ENCODE data around the gene TSPAN18.

The TSPAN18 gene

GRCh38 chr11:44831605-44832394 lies 105.0 kb downstream of the TSPAN18 start:
- DNase-seq, result no peak

- DNase-seq, result no peak
Measured at GRCh38 chr11:44832452-44832851, 105.7 kb downstream of the TSPAN18 start.

DNA sequence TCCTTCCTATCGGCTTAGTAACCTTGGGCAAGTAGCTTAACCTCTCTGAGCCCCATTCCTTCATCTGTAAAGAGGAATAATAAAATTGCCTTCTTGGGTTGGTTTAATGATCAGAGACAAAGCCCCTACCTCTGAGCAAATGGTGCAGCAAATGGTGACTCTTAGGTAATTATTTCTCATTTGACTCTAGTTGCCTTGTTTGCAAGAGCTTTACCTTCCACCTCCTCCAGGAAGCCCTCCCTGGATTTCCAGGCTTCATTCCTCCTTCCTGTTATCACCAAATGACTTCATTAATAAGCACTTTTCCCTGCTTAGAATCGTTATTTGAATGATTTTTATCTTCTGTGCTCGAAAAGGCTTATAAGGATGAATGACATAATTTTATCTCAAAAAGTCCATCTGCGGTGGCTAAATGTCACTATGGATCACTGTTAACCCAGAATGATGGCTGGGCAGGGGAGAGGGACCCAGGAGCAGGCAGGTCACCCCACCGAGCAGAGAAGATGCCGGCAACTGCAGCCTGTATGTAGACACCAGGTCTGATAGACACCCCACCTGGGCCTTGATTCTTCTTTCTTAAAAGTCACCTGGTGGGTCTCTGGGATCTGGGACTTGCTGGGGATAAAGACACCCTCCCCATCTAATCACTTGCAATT lies 106.6 kb downstream of the TSPAN18 start:
- no peak for DNase-seq

DNA sequence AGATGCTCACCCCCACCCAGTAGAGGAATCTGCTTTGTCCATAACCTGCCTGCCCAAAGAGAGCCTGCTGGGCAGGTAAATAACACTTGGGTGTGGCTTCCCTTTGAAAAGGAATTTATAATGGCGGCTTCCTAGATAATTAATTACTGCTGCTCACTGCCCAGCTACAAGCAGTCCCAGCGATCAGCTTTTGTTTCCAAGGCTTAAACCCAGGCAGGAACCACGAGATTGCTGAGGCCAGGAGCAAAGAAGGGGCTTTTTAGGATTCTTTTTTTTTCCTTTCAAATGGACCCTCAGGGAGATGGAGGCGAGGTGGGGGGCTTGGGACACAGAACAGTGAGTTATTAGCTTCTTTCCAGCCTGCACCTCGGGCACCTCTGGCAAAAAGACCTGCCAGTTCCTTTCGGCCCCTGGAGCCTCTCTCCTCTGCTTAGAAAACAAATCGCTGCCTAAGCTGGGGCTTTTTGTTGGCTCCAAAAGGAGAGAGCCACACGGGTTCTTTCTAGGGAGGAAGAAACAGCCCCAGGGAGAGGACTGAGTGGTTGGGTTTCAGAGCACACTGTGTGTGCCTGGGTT lies 107.2 kb downstream of the TSPAN18 start:
- DNase-seq, result no peak

- no peak for DNase-seq
Measured at GRCh38 chr11:44834846-44835245, 108.1 kb downstream of the TSPAN18 start.

DNA sequence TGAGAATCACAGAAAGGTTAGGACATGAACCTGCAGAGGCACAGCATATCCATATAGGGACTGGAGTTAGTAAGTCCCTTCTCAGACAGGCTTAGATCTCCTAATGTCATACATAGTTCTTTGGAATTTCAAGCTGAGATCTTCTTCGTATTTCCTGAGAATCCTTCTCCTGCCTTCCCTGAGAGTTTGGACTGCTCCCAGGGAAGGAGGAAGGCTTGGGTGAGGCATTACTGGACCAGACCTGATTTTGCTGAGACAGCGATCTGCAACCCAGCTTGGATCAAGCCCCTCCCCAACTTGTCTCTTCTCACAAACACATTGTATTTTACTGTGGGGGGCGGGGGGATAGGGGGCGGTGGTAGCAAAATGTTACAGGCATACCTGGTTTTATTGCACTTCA lies 108.5 kb downstream of the TSPAN18 start:
- DNase-seq, result no peak

- no peak for DNase-seq
Measured at GRCh38 chr11:44835938-44836337, 109.2 kb downstream of the TSPAN18 start.

- no peak for DNase-seq
Measured at GRCh38 chr11:44837661-44838060, 110.9 kb downstream of the TSPAN18 start.

GRCh38 chr11:44839458-44840084 lies 112.8 kb downstream of the TSPAN18 start:
- no peak for DNase-seq

DNA sequence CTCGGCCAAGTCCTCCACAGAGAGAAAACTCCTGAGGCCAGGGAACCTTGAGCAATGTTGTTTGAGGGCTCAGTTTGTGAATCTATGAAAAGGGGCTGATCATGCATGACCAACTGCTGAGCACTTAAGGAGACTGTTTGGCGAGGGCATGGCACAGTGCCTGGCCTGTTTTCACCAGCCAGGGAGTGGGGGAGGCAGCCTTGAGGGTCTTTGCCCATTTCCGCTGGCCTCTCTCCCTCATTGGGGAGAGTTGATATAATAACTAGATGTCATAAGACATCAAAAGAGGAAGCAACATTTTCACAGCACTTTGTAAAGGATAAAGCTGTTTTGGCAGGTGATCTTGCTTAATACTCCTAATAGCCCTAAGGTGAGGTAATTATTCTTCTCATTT lies 113.3 kb downstream of the TSPAN18 start:
- DNase-seq, result no peak

DNA sequence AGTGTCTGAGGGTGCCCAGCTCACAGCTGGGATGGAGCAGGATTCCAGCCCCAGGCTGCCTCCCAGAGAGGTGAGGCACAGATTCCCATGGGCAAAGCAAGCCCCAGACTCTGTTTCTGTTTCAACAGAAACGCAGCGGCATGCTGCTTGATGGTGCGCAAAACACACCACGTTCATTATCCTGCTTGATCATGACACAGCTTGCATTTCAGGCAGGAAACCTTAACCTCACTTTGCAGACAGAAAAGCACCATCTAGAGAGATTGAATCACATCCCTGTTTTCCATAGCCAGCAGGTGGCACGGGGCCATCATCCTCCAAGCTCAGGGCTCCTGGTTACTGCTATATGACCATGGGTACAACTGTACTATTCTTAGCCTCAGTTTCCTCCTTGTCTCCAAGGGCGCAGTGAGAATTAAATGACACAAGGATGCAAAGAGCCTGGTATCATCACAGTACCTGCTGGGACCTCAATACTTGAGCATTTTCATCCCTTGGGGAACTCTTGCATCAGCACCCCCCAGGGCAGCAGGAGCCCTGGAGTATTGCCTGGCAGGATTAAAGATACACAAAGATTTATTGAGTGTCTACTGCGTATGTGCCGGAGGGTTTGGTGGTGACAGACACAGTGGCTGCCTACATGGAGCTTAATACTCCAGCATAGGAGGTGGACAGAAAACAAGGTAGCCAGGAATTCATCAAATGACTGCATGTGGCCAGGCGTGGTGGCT lies 113.9 kb downstream of the TSPAN18 start:
- DNase-seq, result no peak

DNA sequence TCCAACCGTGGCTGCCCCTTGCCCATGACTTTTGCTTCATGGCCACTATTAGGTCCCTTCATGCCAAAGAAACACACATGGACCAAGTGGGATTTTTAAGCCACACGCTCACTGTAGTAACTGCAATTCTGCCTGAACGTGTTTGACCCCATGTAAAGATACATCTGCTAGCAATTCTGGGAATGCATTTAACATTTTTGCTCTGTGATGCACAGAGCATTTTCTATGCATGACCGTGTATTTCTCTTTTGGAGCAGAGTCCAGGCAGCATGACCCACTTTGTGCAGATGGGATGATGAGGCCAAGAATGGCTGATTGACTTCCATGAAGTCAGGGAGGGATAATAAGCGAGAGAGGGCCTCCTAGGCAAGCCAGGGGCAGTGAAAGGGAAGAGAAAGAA lies 115.5 kb downstream of the TSPAN18 start:
- DNase-seq, result no peak

- DNase-seq, result no peak
Measured at GRCh38 chr11:44846852-44847251, 120.1 kb downstream of the TSPAN18 start.

- no peak for DNase-seq
Measured at GRCh38 chr11:44847316-44847715, 120.6 kb downstream of the TSPAN18 start.

DNA sequence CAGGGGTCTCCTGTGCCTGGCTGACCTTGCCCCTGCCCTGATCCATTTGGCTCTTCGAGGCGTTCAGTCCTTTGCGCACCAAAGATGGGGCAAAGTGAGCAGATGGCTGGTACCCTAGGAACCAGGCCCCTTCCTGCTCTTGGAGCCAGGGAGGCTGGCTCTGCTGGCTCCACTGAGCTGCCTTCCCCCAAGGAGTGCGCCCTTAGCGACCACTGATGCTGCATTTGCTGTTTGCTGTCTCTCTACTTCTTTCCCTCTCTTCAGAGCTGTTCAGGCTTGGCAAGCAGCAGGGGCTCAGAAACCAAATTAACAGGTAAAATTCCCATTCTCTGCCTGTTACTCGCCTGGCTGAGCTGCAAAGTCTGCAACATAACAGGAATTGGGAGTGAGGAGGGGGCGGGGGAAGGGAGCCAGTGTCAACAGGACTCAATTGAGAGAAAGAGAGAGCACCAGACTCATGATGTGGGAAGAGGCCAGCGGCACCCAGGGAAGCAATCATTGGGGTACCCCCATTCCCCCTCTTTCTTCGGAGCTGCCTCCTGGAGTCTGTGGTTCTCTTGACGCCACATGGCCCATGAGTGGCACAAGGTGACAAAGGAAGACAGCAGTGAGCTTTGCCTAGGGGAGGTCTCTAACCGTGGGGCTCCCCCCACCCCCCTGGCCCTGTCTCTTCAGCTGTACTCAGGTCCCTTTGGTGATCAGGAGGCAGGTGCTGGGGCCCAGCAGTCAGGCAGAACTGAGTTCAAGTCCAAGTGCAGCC lies 121.6 kb downstream of the TSPAN18 start:
- no peak for DNase-seq

DNA sequence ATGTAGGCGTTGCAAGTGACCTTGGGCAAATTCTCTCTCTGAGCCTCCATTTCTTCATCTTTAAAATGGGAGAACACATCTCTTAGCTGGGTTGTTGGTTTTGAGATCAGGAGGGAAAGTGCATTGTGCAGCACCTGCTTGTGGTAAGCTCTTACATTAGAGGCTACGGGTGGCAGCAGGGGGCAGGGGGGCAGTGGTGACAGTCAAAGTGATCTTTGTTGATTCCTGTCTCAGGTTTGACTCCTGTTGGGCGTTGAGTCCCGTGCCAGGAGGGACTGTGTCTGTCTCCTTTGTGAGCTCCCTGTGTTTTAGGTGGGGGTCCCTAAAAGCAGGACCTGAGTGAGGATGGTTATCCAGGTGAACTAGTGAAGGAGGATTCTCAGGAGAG lies 122.2 kb downstream of the TSPAN18 start:
- DNase-seq, result no peak

DNA sequence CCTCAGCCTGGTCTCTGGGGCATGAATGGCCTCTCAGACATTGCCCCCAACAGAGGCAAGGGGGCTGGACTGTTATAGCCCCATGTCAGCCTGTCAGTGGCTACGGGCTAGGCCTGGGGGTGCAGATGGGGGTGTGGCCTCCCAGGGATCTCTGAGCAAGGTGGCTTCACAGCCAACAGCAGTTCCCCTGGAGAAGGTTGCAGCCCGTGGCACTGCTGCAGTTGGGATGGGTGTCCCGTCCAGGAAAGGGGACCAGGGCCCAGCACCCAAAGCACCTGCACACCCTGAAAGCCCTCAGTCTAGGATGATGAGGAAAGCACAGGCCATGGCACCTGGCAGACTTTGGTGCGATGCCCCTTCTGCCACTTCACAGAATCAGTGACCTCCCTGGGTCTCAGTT lies 122.7 kb downstream of the TSPAN18 start:
- DNase-seq, result no peak

GRCh38 chr11:44849922-44850321 lies 123.2 kb downstream of the TSPAN18 start:
- no peak for DNase-seq

DNA sequence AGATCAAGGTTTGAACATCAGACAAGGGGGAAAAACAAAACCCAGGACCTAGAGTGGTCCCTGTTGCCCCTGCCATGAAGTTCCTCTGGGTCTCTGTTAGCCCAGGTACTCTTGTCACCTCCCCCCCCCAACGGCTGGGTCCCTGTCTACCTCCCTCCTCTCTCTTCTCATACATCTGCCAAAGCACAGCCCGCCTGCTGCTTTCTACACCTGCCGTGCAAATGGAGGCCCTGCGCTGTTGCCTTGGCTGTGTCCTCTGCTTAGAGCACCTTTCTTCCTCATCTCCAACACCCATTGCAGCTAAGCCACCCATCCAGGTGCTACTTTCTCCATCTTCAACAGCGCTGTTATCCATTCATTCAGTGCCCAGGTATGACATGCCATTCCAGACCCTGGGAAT lies 124.7 kb downstream of the TSPAN18 start:
- DNase-seq, result no peak

DNA sequence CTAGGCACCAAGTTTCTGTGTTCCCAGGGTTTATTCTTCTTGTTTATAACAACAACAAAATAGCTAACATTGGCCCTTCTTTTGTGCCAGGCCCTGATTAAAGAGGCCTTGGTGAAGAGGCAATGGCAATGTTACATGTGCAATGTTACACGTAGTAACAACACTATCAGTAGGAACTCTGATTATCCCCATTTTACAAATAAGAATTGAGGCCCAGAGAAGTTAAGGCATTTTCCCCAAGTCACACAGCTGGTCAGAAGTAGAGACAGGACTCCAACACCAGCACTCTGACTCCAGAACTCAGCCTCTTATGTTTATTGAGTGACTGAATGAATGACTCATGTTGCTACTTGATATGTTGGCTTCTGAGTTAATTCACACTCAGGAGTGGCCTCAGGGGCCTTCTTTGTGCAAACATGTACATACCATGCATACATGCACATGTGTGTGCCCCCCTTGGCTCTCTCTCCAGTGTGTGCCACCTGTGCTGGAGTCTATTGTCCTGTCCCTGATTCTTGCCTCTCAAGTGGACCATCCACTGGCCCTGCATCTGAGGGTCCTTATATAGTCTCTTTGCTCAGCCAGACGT lies 125.5 kb downstream of the TSPAN18 start:
- DNase-seq, result no peak

DNA sequence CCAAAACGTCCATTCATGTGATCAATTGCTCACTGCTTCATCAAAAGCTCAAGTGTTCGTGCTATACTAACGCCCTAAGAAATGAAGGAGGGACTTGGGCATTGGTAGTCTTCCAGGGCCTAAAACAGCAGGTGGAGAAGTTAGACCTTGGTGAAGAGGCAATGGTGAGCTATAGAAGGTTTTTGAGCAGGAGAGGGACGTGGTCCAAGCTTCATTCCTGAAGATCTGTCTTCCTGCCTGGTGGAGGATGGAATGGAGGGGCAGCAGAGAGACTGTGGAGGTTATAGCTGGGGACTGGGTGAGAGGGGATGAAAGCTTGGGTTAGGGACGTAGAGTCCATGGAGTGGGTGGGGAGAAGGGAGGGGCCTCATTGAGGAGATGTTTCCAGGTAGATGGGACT lies 126.2 kb downstream of the TSPAN18 start:
- no peak for DNase-seq

GRCh38 chr11:44853666-44854065 lies 126.9 kb downstream of the TSPAN18 start:
- DNase-seq, result no peak
